Stomach (tissue), 4 donors: Measurements from ENCODE around the gene FBXL4.

Experiments used
- CTCF ChIP-seq, 7 experiments: fragments of 450-650 bp in 4 of 7; fragments of 200-600 bp in 3 of 7; sonication (generic) in 3 of 7; IDR thresholded peaks; one replicate each; pipeline ENCODE4 v1.5.1; 2016 to 2019; ENCODE audit warnings: antibody characterized with exemption in 7 of 7, control low read depth in 2 of 7, mild to moderate bottlenecking in 1 of 7
- POLR2A ChIP-seq, 4 donors: fragments of 450-650 bp; IDR thresholded peaks; one replicate each; pipeline ENCODE4 v1.6.1; 2016; ENCODE audit warnings: antibody characterized with exemption in 4 of 4, control low read depth in 2 of 4, mild to moderate bottlenecking in 1 of 4, moderate library complexity in 1 of 4
- POLR2AphosphoS5 ChIP-seq, 3 donors: sonication (generic); formaldehyde crosslinking; IDR thresholded peaks; one replicate each; pipeline ENCODE4 v1.6.1; 2016; ENCODE audit warnings: antibody characterized with exemption in 3 of 3

- TF ChIP-seq CTCF (IDR thresholded peaks at IDR 0.05), result no peak
- TF ChIP-seq POLR2AphosphoS5 (IDR thresholded peaks at IDR 0.05), result no peak
- TF ChIP-seq POLR2A (IDR thresholded peaks at IDR 0.05), result no peak
These were observed 110.5 kb downstream of the FBXL4 start for GRCh38 chr6:98836962-98837944.
